GM18858 (cell line): ENCODE measurements around the gene CDR2L.
"Not testable (repeated sequence)": the region's sequence is repeated elsewhere in the genome, so short reads cannot be mapped to it uniquely, and the experiment has no call there.

ENCODE experiments used
- ATAC-seq: cut with Tn5 transposase; IDR thresholded peaks from one replicate; pipeline ENCODE4 v1.9.1; 2021; ENCODE audit not compliant: unreplicated experiment

CDR2L gene

GRCh38 chr17:75036643-75037268, 49.3 kb downstream of the CDR2L start:
- no peak for ATAC-seq

DNA sequence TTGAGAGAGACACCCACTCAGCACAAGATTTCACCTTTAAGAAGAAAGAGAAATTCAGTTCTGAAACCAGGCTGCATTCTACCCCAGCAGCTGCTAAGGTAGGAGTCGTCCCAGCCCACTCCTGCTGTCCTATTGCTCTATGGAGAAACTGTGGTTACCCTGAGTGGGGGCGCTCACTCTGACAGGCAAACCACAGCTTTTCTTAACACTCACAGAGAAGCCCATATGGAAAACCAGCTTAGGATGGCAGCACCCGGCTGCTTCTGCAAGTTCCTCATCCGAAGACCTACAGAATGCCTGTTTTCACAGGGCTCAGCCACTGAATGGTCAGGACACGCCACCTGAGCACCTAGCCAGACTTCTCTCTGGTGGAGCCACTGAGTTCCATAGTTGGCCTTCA, 51.8 kb downstream of the CDR2L start:
- no peak for ATAC-seq

- ATAC-seq: no peak
Observed at GRCh38 chr17:75041656-75042280, 54.3 kb downstream of the CDR2L start.

DNA sequence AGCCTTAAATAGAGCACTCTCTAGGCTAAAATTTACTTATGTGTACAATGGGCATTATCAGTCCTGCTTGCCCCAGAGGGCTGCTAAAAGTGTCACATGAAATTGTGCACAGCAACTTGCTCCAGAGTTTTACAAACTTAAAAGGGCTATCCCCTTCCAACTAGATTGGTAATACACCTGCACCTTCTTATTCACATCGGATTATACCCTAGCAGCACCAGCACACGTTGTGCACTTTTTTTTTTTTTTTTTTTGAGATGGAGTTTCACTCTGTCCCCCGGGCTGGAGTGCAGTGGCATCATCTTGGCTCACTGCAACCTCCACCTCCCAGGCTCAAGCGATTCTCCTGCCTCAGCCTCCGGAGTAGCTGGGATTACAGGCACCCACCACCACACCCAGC, 56.4 kb downstream of the CDR2L start:
- not testable (repeated sequence) for ATAC-seq

- ATAC-seq: no peak
Observed at GRCh38 chr17:75044716-75045115, 57.3 kb downstream of the CDR2L start.

- not testable (repeated sequence) for ATAC-seq
Observed at GRCh38 chr17:75045946-75046406, 58.5 kb downstream of the CDR2L start.

- ATAC-seq: peak; percentile 84
Observed at GRCh38 chr17:75046407-75047289, 59.2 kb downstream of the CDR2L start, which contains the start of the genes ATP5PD and KCTD2. Gene ATP5PD (minus strand): TSS chr17:75046969. CDS start chr17:75042650, 4,319 bp downstream. Gene KCTD2 (plus strand): TSS chr17:75047225. CDS start chr17:75047251, 26 bp downstream.

- ATAC-seq: peak; percentile 9
Observed at GRCh38 chr17:75047398-75048098, 60.1 kb downstream of the CDR2L start.

GRCh38 chr17:75048249-75048878, 60.9 kb downstream of the CDR2L start:
- no peak for ATAC-seq

GRCh38 chr17:75049057-75049456, 61.6 kb downstream of the CDR2L start:
- no peak for ATAC-seq

DNA sequence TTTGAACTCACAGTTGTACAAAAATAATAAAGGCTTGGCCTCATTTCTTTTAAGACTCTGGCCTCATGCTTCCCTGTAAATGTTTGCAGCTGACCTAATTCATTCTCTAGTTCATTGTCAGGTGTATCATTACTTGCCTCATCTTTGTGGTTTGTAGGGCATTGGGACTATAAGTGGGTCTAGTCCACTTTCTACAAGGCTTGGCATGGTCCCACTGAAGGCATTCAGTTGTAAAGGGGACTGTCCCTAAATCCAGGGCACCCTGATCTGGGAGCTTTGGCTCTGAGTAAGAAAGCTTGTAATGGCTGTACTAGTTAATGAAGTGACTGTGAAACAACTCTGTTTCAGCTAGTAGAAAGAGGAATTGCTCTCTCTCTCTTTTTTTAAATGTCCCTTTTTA, 62.3 kb downstream of the CDR2L start:
- no peak for ATAC-seq

DNA sequence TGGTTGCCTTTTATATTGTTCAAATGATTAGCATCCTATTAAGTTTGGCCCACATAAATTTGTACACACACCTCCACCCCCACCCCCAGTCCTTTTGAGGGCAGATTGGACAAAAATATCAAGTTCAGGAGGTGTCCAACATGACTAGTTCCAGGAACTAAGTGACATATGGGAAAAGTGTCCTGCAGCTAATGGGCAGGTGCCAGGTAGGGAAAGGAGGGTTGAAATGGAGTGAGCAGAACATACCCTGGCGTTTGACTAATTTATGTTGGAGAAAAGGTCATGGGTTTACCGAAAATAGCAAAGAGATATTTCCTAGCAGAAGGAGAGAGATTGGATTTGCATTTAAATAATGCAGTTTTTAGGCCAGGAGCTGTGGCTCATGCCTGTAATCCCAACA, 64.5 kb downstream of the CDR2L start:
- ATAC-seq: no peak
